ENCODE data around the gene FAM83C. TPM values are rescaled to one million over a fixed set of nuclear protein-coding genes. Genes with fewer than 3 reads are reported as not detected.

The FAM83C gene
- total and polyA plus RNA-seq, 9 of the 15 experiments (the other 6 are each of a cell fraction or from before 2014, with no cell fraction given) = not detected

DNA sequence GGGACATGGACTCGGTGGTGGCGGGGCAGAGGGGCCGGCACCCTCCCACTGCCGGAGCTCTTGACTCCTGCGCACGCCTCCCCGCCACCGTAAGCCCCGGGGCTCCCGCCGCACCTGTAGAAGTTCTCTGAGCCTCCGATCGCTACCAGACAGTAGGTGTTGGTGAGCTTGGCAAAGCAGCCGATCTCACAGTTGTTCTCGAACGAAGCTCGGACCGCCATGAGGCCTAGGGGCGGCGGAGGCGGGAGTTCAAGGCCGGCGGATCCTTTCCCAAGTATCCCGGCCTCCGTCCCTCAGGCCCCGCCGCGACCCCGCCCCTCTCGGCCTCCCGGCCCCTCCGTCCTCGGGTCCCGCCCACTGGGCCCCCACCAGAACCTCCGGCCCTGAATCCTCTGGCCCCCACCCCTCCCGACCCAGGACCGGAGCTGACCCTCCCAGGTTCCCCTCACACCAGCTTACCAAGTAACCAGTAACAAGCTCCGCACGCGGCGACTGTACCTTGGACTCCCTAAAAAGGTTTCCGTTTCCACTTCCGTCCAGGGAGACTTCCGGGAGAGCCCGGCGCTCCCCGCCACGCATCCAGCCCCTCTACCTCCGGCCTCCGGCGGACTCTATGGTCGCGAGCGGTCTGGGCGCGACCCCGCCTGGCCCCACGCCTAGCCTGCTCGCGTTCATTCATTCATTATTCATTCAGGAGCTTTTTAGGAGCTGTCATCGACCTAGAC is 7.8 kb downstream of the FAM83C start, which contains the start of gene EIF6 (continued):
- TF ChIP-seq, protein P1, sequence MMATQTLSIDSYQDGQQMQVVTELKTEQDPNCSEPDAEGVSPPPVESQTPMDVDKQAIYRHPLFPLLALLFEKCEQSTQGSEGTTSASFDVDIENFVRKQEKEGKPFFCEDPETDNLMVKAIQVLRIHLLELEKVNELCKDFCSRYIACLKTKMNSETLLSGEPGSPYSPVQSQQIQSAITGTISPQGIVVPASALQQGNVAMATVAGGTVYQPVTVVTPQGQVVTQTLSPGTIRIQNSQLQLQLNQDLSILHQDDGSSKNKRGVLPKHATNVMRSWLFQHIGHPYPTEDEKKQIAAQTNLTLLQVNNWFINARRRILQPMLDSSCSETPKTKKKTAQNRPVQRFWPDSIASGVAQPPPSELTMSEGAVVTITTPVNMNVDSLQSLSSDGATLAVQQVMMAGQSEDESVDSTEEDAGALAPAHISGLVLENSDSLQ (IDR thresholded peaks at IDR 0.05) = peak; percentile 43
- TF ChIP-seq, protein P2, sequence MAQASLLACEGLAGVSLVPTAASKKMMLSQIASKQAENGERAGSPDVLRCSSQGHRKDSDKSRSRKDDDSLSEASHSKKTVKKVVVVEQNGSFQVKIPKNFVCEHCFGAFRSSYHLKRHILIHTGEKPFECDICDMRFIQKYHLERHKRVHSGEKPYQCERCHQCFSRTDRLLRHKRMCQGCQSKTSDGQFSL (CRISPR knock-in tag; IDR thresholded peaks at IDR 0.05) = no peak
- TF ChIP-seq, protein P2 (tag; IDR thresholded peaks at IDR 0.05) = no peak
- TF ChIP-seq MXI1 (IDR thresholded peaks at IDR 0.05; ENCODE audit: low read depth, low read length) (peak; percentile 44; the same call in 1 of the 2 replicates), NCOA6 (IDR thresholded peaks at IDR 0.05) (no peak), BACH1 (tag; IDR thresholded peaks at IDR 0.05) (no peak), ZNF778 (CRISPR knock-in tag; IDR thresholded peaks at IDR 0.05) (no peak), NR2C2 (CRISPR knock-in tag; IDR thresholded peaks at IDR 0.05) (peak; percentile 11), NR2C2 (tag; IDR thresholded peaks at IDR 0.05) (peak; percentile 70; the same call in 1 of the 2 replicates), STAT5A (IDR thresholded peaks at IDR 0.05; ENCODE audit: borderline replicate concordance, low read length) (peak; percentile 15; the same call in 1 of the 2 replicates), PHF8 (IDR thresholded peaks at IDR 0.05; ENCODE audit: borderline replicate concordance, low read length) (peak; percentile 77), ZNF311 (CRISPR knock-in tag; IDR thresholded peaks at IDR 0.05) (no peak), CBFA2T3 (IDR thresholded peaks at IDR 0.05) (no peak), CCNT2 (IDR thresholded peaks at IDR 0.05; ENCODE audit: borderline replicate concordance, extremely low read depth, insufficient read length, low read depth, low read length) (peak; percentile 13), KLF16 (IDR thresholded peaks at IDR 0.05) (no peak), RB1 (IDR thresholded peaks at IDR 0.05; ENCODE audit: low read depth) (peak; percentile 56; the same call in 1 of the 2 replicates), RUNX1 (IDR thresholded peaks at IDR 0.05; ENCODE audit: low read depth) (no peak), FOXK1 (CRISPR knock-in tag; IDR thresholded peaks at IDR 0.05; ENCODE audit: borderline replicate concordance) (0 out of 2 replicates have a peak, but pooled peaks have one; percentile 18), SRSF7 (optimal IDR thresholded peaks at IDR 0.05; ENCODE audit: low read depth, low read length) (no peak)
- TF ChIP-seq, protein P3, sequence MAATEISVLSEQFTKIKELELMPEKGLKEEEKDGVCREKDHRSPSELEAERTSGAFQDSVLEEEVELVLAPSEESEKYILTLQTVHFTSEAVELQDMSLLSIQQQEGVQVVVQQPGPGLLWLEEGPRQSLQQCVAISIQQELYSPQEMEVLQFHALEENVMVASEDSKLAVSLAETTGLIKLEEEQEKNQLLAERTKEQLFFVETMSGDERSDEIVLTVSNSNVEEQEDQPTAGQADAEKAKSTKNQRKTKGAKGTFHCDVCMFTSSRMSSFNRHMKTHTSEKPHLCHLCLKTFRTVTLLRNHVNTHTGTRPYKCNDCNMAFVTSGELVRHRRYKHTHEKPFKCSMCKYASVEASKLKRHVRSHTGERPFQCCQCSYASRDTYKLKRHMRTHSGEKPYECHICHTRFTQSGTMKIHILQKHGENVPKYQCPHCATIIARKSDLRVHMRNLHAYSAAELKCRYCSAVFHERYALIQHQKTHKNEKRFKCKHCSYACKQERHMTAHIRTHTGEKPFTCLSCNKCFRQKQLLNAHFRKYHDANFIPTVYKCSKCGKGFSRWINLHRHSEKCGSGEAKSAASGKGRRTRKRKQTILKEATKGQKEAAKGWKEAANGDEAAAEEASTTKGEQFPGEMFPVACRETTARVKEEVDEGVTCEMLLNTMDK (IDR thresholded peaks at IDR 0.05; ENCODE audit: borderline replicate concordance, insufficient read depth, low read depth, low read length, poor library complexity, severe bottlenecking) = no peak
- TF ChIP-seq, protein P4, sequence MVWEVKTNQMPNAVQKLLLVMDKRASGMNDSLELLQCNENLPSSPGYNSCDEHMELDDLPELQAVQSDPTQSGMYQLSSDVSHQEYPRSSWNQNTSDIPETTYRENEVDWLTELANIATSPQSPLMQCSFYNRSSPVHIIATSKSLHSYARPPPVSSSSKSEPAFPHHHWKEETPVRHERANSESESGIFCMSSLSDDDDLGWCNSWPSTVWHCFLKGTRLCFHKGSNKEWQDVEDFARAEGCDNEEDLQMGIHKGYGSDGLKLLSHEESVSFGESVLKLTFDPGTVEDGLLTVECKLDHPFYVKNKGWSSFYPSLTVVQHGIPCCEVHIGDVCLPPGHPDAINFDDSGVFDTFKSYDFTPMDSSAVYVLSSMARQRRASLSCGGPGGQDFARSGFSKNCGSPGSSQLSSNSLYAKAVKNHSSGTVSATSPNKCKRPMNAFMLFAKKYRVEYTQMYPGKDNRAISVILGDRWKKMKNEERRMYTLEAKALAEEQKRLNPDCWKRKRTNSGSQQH (CRISPR knock-in tag; IDR thresholded peaks at IDR 0.05) = no peak
- TF ChIP-seq, protein P5, sequence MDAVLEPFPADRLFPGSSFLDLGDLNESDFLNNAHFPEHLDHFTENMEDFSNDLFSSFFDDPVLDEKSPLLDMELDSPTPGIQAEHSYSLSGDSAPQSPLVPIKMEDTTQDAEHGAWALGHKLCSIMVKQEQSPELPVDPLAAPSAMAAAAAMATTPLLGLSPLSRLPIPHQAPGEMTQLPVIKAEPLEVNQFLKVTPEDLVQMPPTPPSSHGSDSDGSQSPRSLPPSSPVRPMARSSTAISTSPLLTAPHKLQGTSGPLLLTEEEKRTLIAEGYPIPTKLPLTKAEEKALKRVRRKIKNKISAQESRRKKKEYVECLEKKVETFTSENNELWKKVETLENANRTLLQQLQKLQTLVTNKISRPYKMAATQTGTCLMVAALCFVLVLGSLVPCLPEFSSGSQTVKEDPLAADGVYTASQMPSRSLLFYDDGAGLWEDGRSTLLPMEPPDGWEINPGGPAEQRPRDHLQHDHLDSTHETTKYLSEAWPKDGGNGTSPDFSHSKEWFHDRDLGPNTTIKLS (IDR thresholded peaks at IDR 0.05; ENCODE audit: borderline replicate concordance, low read depth) = peak; percentile 98
